Mucosa of stomach (tissue), 1 donor: ENCODE data around the gene OR5P2.
"Not testable (repeated sequence)": the region's sequence is repeated elsewhere in the genome, so short reads cannot be mapped to it uniquely, and the experiment has no call there.

Experiments used
- H3K27me3 ChIP-seq: one replicate; pipeline ENCODE4 v1.7.0; 2013; ENCODE audit warnings: mild to moderate bottlenecking, low read length; ENCODE audit not compliant: control insufficient read depth, insufficient read depth
- H3K36me3 ChIP-seq: one replicate; pipeline ENCODE4 v1.7.0; 2013; ENCODE audit warnings: low read length; ENCODE audit not compliant: control insufficient read depth, insufficient read depth
- H3K4me1 ChIP-seq: one replicate; pipeline ENCODE4 v1.7.0; 2013; ENCODE audit warnings: mild to moderate bottlenecking, low read length; ENCODE audit not compliant: control insufficient read depth, insufficient read depth
- H3K4me3 ChIP-seq: one replicate; pipeline ENCODE4 v1.7.0; 2013; ENCODE audit warnings: low read length
- H3K9ac ChIP-seq: one replicate; pipeline ENCODE4 v1.7.0; 2013; ENCODE audit warnings: mild to moderate bottlenecking, low read length, moderate library complexity
- H3K9me3 ChIP-seq: one replicate; pipeline ENCODE4 v1.7.0; 2013; ENCODE audit warnings: mild to moderate bottlenecking, low read length, moderate library complexity; ENCODE audit not compliant: control insufficient read depth
- donor health status: Pancreatic carcinoma.

OR5P2 gene, protein sequence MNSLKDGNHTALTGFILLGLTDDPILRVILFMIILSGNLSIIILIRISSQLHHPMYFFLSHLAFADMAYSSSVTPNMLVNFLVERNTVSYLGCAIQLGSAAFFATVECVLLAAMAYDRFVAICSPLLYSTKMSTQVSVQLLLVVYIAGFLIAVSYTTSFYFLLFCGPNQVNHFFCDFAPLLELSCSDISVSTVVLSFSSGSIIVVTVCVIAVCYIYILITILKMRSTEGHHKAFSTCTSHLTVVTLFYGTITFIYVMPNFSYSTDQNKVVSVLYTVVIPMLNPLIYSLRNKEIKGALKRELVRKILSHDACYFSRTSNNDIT

GRCh38 chr11:7796842-7797241 is at the start of gene OR5P2:
Gene OR5P2, minus strand, starts transcription at chr11:7796942. Its CDS starts 0 bp downstream, at chr11:7796942.
- Histone ChIP-seq H3K4me3 (no peak within 1 kb of the TSS), H3K36me3 (no peaks in the 10 kb centered on the region), H3K9ac (no peak within 1 kb of the TSS)

DNA sequence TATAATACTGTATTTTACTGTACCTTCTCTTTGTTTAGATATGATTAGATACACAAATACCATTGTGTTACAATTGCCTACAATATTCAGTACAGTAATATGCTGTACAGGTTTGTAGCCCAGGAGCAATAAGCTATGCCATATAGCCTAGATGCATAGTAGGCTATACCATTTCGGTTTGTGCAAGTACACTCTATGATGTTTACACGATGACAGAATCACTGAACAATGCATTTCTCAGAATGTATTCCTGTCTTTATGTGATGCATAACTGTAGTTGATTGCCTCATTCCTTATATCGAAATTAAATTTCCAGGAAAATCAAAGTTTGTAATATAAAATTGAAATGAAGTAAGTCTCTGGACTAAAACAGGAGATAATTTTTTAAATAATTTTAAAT is 49.3 kb upstream of the OR5P2 start:
- no peaks in the 10 kb centered on the region for H3K27me3 ChIP-seq
- no peak overlapping the region for H3K9ac ChIP-seq
- no peaks in the 10 kb centered on the region for H3K36me3 ChIP-seq
- no peaks in the 10 kb centered on the region for H3K9me3 ChIP-seq
- H3K4me3 ChIP-seq, result no peak overlapping the region
- no peaks in the 10 kb centered on the region for H3K4me1 ChIP-seq

More at GRCh38 chr11:7796842-7797241, at the start of gene OR5P2:
- H3K9me3 ChIP-seq, result no peaks in the 10 kb centered on the region
- no peaks in the 10 kb centered on the region for H3K27me3 ChIP-seq
- H3K4me1 ChIP-seq, result no peaks in the 10 kb centered on the region

- Histone ChIP-seq H3K9ac (no peak overlapping the region), H3K9me3 (no peaks in the 10 kb centered on the region), H3K4me3 (no peak overlapping the region), H3K4me1 (no peaks in the 10 kb centered on the region), H3K36me3 (no peaks in the 10 kb centered on the region), H3K27me3 (no peaks in the 10 kb centered on the region)
Measured at GRCh38 chr11:7844986-7845385, 48.2 kb upstream of the OR5P2 start.

- Histone ChIP-seq H3K27me3 (no peaks in the 10 kb centered on the region), H3K9ac (no peak overlapping the region), H3K4me1 (no peaks in the 10 kb centered on the region), H3K9me3 (no peaks in the 10 kb centered on the region), H3K4me3 (no peak overlapping the region), H3K36me3 (no peaks in the 10 kb centered on the region)
Measured at GRCh38 chr11:7844521-7844920, 47.8 kb upstream of the OR5P2 start.

- Histone ChIP-seq H3K9ac (no peak overlapping the region), H3K27me3 (no peaks in the 10 kb centered on the region)
Measured at GRCh38 chr11:7840578-7840977, 43.8 kb upstream of the OR5P2 start.

GRCh38 chr11:7833527-7833926 is 36.8 kb upstream of the OR5P2 start:
- no peaks in the 10 kb centered on the region for H3K27me3 ChIP-seq
- H3K9me3 ChIP-seq, result no peaks in the 10 kb centered on the region
- H3K4me1 ChIP-seq, result no peaks in the 10 kb centered on the region
- no peak overlapping the region for H3K9ac ChIP-seq
- no peak overlapping the region for H3K4me3 ChIP-seq
- no peaks in the 10 kb centered on the region for H3K36me3 ChIP-seq

More at GRCh38 chr11:7840578-7840977, 43.8 kb upstream of the OR5P2 start:
- H3K4me3 ChIP-seq, result no peak overlapping the region
- H3K36me3 ChIP-seq, result no peaks in the 10 kb centered on the region
- H3K9me3 ChIP-seq, result no peaks in the 10 kb centered on the region
- H3K4me1 ChIP-seq, result no peaks in the 10 kb centered on the region

DNA sequence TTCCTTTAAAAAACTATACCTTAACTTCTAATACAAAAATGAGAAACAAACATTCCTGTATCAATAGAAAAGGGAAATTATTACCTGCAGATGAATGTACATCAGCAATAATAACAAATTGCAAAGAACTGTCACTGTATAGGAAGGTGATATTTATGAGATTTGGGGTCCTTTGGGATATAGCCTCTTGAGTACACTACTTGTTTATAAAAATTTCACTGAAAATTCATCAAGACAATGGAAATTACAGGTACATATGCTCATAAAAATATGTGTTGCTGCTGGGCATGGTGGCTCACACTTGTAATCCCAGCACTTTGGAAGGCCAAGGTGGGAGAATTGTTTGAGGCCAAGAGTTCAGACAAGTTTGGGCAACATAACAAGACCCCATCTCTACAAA is 34.0 kb upstream of the OR5P2 start, which contains the start of gene OR5P3:
Gene OR5P3, minus strand, starts transcription at position 101 of the 400 bp plus-strand sequence.
- H3K4me1 ChIP-seq, result no peaks in the 10 kb centered on the region
- H3K4me3 ChIP-seq, result no peak within 1 kb of the TSS
- H3K9me3 ChIP-seq, result no peaks in the 10 kb centered on the region
- H3K9ac ChIP-seq, result no peak within 1 kb of the TSS
- H3K27me3 ChIP-seq, result no peaks in the 10 kb centered on the region
- H3K36me3 ChIP-seq, result no peaks in the 10 kb centered on the region

- no peaks in the 10 kb centered on the region for H3K9me3 ChIP-seq
- no peaks in the 10 kb centered on the region for H3K36me3 ChIP-seq
- no peaks in the 10 kb centered on the region for H3K27me3 ChIP-seq
- H3K4me1 ChIP-seq, result no peaks in the 10 kb centered on the region
- no peak overlapping the region for H3K9ac ChIP-seq
- no peak overlapping the region for H3K4me3 ChIP-seq
Measured at GRCh38 chr11:7826324-7826723, 29.6 kb upstream of the OR5P2 start.

GRCh38 chr11:7820417-7820816 is 23.7 kb upstream of the OR5P2 start:
- H3K27me3 ChIP-seq, H3K9ac ChIP-seq, H3K4me3 ChIP-seq, H3K36me3 ChIP-seq, H3K4me1 ChIP-seq, H3K9me3 ChIP-seq: not testable (repeated sequence)

GRCh38 chr11:7814897-7815296 is 18.2 kb upstream of the OR5P2 start:
- H3K36me3 ChIP-seq, H3K9ac ChIP-seq, H3K9me3 ChIP-seq, H3K27me3 ChIP-seq, H3K4me1 ChIP-seq, H3K4me3 ChIP-seq: not testable (repeated sequence)

GRCh38 chr11:7810301-7810700 is 13.6 kb upstream of the OR5P2 start:
- H3K9ac ChIP-seq, H3K4me1 ChIP-seq, H3K36me3 ChIP-seq, H3K4me3 ChIP-seq, H3K9me3 ChIP-seq, H3K27me3 ChIP-seq: not testable (repeated sequence)

DNA sequence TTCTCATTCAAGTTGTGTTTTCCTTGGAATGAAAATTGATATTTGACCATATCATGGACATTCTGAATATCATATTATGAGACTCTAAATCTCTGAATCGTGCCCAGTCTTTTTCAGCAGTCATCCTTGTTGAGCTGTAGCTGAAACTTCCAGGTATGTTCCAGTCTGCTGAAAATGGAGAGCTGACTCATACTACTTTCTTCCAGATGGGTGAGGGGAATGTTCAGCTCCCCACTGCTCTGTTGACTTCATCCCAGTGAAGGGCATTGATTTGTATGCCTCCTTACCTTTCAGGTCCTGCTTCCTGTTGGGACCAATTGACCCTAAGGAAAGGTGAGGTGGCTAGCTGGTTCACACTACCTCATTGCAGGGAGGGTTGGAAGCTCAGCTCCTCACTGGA is 3.5 kb downstream of the OR5P2 start:
- no peak overlapping the region for H3K9ac ChIP-seq
- no peaks in the 10 kb centered on the region for H3K36me3 ChIP-seq
- H3K4me1 ChIP-seq, result no peaks in the 10 kb centered on the region
- H3K9me3 ChIP-seq, result no peaks in the 10 kb centered on the region
- no peaks in the 10 kb centered on the region for H3K27me3 ChIP-seq
- H3K4me3 ChIP-seq, result no peak overlapping the region

- H3K36me3 ChIP-seq, result no peaks in the 10 kb centered on the region
- no peaks in the 10 kb centered on the region for H3K9me3 ChIP-seq
Measured at GRCh38 chr11:7787239-7787638, 9.5 kb downstream of the OR5P2 start.

More at GRCh38 chr11:7787239-7787638, 9.5 kb downstream of the OR5P2 start:
- Histone ChIP-seq H3K4me1 (no peaks in the 10 kb centered on the region), H3K9ac (no peak overlapping the region), H3K4me3 (no peak overlapping the region), H3K27me3 (no peaks in the 10 kb centered on the region)
